ENCODE measurements around the gene CCNK.

DNA sequence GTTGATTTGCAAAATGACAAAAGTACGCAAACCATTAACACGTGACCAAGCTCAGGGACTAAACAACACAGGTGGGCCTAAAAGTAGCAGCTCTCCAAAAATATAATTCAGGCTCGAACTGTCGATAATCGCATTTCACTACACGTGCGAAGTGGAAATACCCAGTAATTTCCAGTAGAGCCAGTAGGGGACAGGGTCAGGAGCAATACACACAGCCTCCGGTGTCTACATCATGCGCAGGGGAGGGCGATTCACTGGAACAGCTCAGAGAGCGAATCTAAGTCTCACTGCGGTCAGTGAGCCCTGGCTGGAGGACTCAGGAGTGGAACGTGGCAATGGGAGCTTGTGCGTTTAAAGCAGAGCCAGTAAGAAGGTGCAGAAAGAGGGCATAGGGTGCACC lies 40.9 kb upstream of the CCNK start:
- TF ChIP-seq EZH2 (IDR thresholded peaks at IDR 0.05; ENCODE audit: insufficient read depth, poor library complexity, severe bottlenecking) (no peak), EZH2phosphoT487 (IDR thresholded peaks at IDR 0.05; ENCODE audit: insufficient read depth, low read depth) (no peak)
